Measurements from ENCODE around the gene LPIN1. TPM values are rescaled to one million over a fixed set of nuclear protein-coding genes. Genes with fewer than 3 reads are reported as not detected.

The LPIN1 gene
- total and polyA plus RNA-seq, 2 of the 13 experiments (the other 11 are each of a cell fraction or from before 2014, with no cell fraction given): 9.7 to 19.4 TPM

- TF ChIP-seq, protein P1, sequence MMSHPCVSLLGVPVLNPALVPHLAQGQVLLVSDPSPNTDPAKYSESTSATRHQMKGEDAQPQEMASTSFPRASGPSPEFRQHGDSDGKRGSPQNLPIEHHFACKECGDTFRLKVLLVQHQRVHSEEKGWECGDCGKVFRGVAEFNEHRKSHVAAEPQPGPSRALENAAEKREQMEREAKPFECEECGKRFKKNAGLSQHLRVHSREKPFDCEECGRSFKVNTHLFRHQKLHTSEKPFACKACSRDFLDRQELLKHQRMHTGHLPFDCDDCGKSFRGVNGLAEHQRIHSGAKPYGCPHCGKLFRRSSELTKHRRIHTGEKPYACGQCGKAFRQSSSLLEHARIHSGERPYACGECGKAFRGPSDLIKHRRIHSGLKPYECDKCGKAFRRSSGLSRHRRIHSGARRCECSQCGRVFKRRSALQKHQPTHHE (CRISPR knock-in tag; IDR thresholded peaks at IDR 0.05; ENCODE audit: borderline replicate concordance): peak; percentile 45; the same call in 1 of the 2 replicates
- TF ChIP-seq ZNF549 (CRISPR knock-in tag; IDR thresholded peaks at IDR 0.05) (no peak), ATF1 (CRISPR knock-in tag; IDR thresholded peaks at IDR 0.05) (no peak), TP53 (CRISPR knock-in tag; conservative IDR thresholded peaks at IDR 0.05) (no peak), KDM1A (CRISPR knock-in tag; IDR thresholded peaks at IDR 0.05) (no peak), ADNP (CRISPR knock-in tag; IDR thresholded peaks at IDR 0.05) (no peak), ZNF839 (CRISPR knock-in tag; IDR thresholded peaks at IDR 0.05; ENCODE audit: borderline replicate concordance) (no peak), NFATC3 (CRISPR knock-in tag; IDR thresholded peaks at IDR 0.05) (no peak), ZMYM4 (CRISPR knock-in tag; IDR thresholded peaks at IDR 0.05) (no peak), GLI4 (CRISPR knock-in tag; IDR thresholded peaks at IDR 0.05; ENCODE audit: borderline replicate concordance) (no peak), ARID2 (CRISPR knock-in tag; IDR thresholded peaks at IDR 0.05; ENCODE audit: borderline replicate concordance) (no peak), KMT2A (CRISPR knock-in tag; IDR thresholded peaks at IDR 0.05) (no peak), EED (CRISPR knock-in tag; IDR thresholded peaks at IDR 0.05) (no peak), ZNF17 (CRISPR knock-in tag; IDR thresholded peaks at IDR 0.05) (no peak), NRL (CRISPR knock-in tag; IDR thresholded peaks at IDR 0.05; ENCODE audit: borderline replicate concordance) (no peak), ZNF143 (CRISPR knock-in tag; IDR thresholded peaks at IDR 0.05) (no peak), ZNF674 (CRISPR knock-in tag; IDR thresholded peaks at IDR 0.05; ENCODE audit: low read depth) (no peak), SAFB2 (CRISPR knock-in tag; IDR thresholded peaks at IDR 0.05; ENCODE audit: borderline replicate concordance, low read depth) (no peak), KLF11 (CRISPR knock-in tag; IDR thresholded peaks at IDR 0.05) (no peak)
- TF ChIP-seq, protein P2, sequence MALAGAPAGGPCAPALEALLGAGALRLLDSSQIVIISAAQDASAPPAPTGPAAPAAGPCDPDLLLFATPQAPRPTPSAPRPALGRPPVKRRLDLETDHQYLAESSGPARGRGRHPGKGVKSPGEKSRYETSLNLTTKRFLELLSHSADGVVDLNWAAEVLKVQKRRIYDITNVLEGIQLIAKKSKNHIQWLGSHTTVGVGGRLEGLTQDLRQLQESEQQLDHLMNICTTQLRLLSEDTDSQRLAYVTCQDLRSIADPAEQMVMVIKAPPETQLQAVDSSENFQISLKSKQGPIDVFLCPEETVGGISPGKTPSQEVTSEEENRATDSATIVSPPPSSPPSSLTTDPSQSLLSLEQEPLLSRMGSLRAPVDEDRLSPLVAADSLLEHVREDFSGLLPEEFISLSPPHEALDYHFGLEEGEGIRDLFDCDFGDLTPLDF (CRISPR knock-in tag; IDR thresholded peaks at IDR 0.05): no peak
- TF ChIP-seq, protein P3, sequence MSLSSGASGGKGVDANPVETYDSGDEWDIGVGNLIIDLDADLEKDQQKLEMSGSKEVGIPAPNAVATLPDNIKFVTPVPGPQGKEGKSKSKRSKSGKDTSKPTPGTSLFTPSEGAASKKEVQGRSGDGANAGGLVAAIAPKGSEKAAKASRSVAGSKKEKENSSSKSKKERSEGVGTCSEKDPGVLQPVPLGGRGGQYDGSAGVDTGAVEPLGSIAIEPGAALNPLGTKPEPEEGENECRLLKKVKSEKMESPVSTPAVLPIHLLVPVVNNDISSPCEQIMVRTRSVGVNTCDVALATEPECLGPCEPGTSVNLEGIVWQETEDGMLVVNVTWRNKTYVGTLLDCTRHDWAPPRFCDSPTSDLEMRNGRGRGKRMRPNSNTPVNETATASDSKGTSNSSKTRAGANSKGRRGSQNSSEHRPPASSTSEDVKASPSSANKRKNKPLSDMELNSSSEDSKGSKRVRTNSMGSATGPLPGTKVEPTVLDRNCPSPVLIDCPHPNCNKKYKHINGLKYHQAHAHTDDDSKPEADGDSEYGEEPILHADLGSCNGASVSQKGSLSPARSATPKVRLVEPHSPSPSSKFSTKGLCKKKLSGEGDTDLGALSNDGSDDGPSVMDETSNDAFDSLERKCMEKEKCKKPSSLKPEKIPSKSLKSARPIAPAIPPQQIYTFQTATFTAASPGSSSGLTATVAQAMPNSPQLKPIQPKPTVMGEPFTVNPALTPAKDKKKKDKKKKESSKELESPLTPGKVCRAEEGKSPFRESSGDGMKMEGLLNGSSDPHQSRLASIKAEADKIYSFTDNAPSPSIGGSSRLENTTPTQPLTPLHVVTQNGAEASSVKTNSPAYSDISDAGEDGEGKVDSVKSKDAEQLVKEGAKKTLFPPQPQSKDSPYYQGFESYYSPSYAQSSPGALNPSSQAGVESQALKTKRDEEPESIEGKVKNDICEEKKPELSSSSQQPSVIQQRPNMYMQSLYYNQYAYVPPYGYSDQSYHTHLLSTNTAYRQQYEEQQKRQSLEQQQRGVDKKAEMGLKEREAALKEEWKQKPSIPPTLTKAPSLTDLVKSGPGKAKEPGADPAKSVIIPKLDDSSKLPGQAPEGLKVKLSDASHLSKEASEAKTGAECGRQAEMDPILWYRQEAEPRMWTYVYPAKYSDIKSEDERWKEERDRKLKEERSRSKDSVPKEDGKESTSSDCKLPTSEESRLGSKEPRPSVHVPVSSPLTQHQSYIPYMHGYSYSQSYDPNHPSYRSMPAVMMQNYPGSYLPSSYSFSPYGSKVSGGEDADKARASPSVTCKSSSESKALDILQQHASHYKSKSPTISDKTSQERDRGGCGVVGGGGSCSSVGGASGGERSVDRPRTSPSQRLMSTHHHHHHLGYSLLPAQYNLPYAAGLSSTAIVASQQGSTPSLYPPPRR (CRISPR knock-in tag; IDR thresholded peaks at IDR 0.05; ENCODE audit: borderline replicate concordance): no peak
- TF ChIP-seq, protein P4, sequence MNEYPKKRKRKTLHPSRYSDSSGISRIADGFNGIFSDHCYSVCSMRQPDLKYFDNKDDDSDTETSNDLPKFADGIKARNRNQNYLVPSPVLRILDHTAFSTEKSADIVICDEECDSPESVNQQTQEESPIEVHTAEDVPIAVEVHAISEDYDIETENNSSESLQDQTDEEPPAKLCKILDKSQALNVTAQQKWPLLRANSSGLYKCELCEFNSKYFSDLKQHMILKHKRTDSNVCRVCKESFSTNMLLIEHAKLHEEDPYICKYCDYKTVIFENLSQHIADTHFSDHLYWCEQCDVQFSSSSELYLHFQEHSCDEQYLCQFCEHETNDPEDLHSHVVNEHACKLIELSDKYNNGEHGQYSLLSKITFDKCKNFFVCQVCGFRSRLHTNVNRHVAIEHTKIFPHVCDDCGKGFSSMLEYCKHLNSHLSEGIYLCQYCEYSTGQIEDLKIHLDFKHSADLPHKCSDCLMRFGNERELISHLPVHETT (CRISPR knock-in tag; conservative IDR thresholded peaks at IDR 0.05): no peak
These were observed 7.6 kb upstream of the LPIN1 start (continued) for GRCh38 chr2:11738589-11739436.
